HepG2 (cell line): Measurements from ENCODE around the gene LTC4S. TPM values are rescaled to one million over a fixed set of nuclear protein-coding genes. Genes with fewer than 3 reads are reported as not detected.
A peak's percentile ranks its signal among the peaks of the same experiment; 100 is the strongest.

Experiments used
- ATAC-seq: fragments of 200-7000 bp; cut with Tn5 transposase; 3 replicates; pipeline ENCODE4 v1.9.1; 2020; ENCODE audit warnings: mild to moderate bottlenecking, moderate library complexity
- BruUV-seq: library from RNA; stranded (reverse); fragments of 400-500 nt; replicated peaks from 2 replicates; lab custom pipeline; 2021; lab: Mats Ljungman, UMichigan
- CTCF ChIA-PET: fragments of 300-600 bp; formaldehyde crosslinking; extraction: SDS; loops from one replicate; lab custom pipeline; 2021; ENCODE audit warnings: low total read pairs, inconsistent platforms, low intra/inter-chr PET ratio; lab: Yijun Ruan, JAX
- POLR2A ChIA-PET: fragments of 350-600 bp; sonication (Branson Sonifier 250); formaldehyde crosslinking; loops from one replicate; lab custom pipeline; 2020; ENCODE audit warnings: antibody characterized with exemption, inconsistent platforms; lab: Yijun Ruan, JAX
- DNase-seq: peaks from one replicate; pipeline ENCODE4 v3.0.0-alpha.2; 2015; ENCODE audit warnings: low spot score
- FAIRE-seq: peaks from 3 replicates; lab custom pipeline; 2011; peaks lifted over from hg19 to GRCh38; lab: Jason Lieb, UNC
- H2AFZ ChIP-seq: one replicate; pipeline ENCODE4 v1.6.1; 2011; ENCODE audit warnings: low read length, inconsistent platforms
- H3K27ac ChIP-seq: fragments of 300-600 bp; 3 replicates; pipeline ENCODE4 v1.8.0; 2011; ENCODE audit warnings: mixed run types, mild to moderate bottlenecking, mixed read lengths, low read length, inconsistent platforms; ENCODE audit not compliant: insufficient read depth; ENCODE audit errors: extremely low read length
- H3K27me3 ChIP-seq, 2 experiments: fragments of 200-600 bp in 1 of 2; 2 replicates in 1 of 2; 3 replicates in 1 of 2; pipeline versions ENCODE4 v1.6.0 to v1.8.0; 2011; ENCODE audit warnings: low read length in 2 of 2, mild to moderate bottlenecking in 2 of 2, moderate library complexity in 2 of 2, inconsistent platforms in 1 of 2; ENCODE audit not compliant: insufficient read depth in 2 of 2, control insufficient read depth in 1 of 2
- H3K36me3 ChIP-seq, 2 experiments: fragments of 200-600 bp in 1 of 2; replicated peaks in 1 of 2; 2 replicates in 1 of 2; 3 replicates in 1 of 2; pipeline versions ENCODE4 v1.5.1 to v1.8.0; 2011; ENCODE audit warnings: low read length in 2 of 2, inconsistent platforms in 1 of 2; ENCODE audit not compliant: insufficient read depth in 2 of 2, control insufficient read depth in 1 of 2
- H3K4me1 ChIP-seq: 2 replicates; pipeline ENCODE4 v1.5.1; 2012; ENCODE audit warnings: low read length, inconsistent platforms; ENCODE audit not compliant: insufficient read depth
- H3K4me2 ChIP-seq: 2 replicates; pipeline ENCODE4 v1.6.0; 2011; ENCODE audit warnings: low read depth, low read length, inconsistent platforms
- H3K4me3 ChIP-seq, 3 experiments: fragments of 200-600 bp in 1 of 3; sonication (generic), shearing (Covaris generic) in 1 of 3; replicated peaks in 1 of 3; 2 replicates each; pipeline ENCODE4 v1.5.1; 2011 to 2016; ENCODE audit warnings: low read length in 3 of 3, inconsistent platforms in 2 of 3, low read depth in 2 of 3, mild to moderate bottlenecking in 2 of 3, control low read depth in 1 of 3, mixed read lengths in 1 of 3; ENCODE audit not compliant: insufficient read depth in 1 of 3
- H3K79me2 ChIP-seq: one replicate; pipeline ENCODE4 v1.6.1; 2011; ENCODE audit warnings: low read length, inconsistent platforms; ENCODE audit not compliant: insufficient read depth
- H3K9ac ChIP-seq: 2 replicates; pipeline ENCODE4 v1.6.0; 2011; ENCODE audit warnings: mild to moderate bottlenecking, low read depth, low read length, inconsistent platforms; ENCODE audit not compliant: insufficient read depth
- H3K9me3 ChIP-seq: 2 replicates; pipeline ENCODE4 v1.5.1; 2012; ENCODE audit warnings: mild to moderate bottlenecking, low read length
- H4K20me1 ChIP-seq: 2 replicates; pipeline ENCODE4 v1.6.0; 2011; ENCODE audit warnings: inconsistent platforms, mild to moderate bottlenecking, low read length, moderate library complexity; ENCODE audit not compliant: insufficient read depth
- AGO2 ChIP-seq: fragments of 200-400 bp; formaldehyde crosslinking; optimal IDR thresholded peaks from 2 replicates; pipeline ENCODE3; 2017; ENCODE audit warnings: mild to moderate bottlenecking, low read depth, low read length, moderate library complexity
- FOSL2 ChIP-seq: sonication (generic); formaldehyde crosslinking; IDR thresholded peaks from 2 replicates; pipeline ENCODE4 v1.4.0; 2020; ENCODE audit warnings: missing genetic modification reagents
- HMGA1 ChIP-seq: sonication (generic); formaldehyde crosslinking; conservative IDR thresholded peaks from 2 replicates; pipeline ENCODE4 v1.4.0; 2020; ENCODE audit warnings: missing genetic modification reagents
- HNF4A ChIP-seq: sonication (generic); formaldehyde crosslinking; IDR thresholded peaks from 2 replicates; pipeline ENCODE4 v1.4.0; 2020; ENCODE audit warnings: missing genetic modification reagents
- HNRNPL ChIP-seq: fragments of 200-400 bp; formaldehyde crosslinking; IDR thresholded peaks from 2 replicates; pipeline ENCODE4 v1.6.1; 2017; ENCODE audit warnings: mild to moderate bottlenecking, low read depth, low read length
- MYNN ChIP-seq: sonication (generic); formaldehyde crosslinking; IDR thresholded peaks from 2 replicates; pipeline ENCODE4 v1.4.0; 2020; ENCODE audit warnings: mild to moderate bottlenecking, low read depth, missing genetic modification reagents
- POLR2AphosphoS2 ChIP-seq: IDR thresholded peaks from 2 replicates; pipeline ENCODE4 v1.6.1; 2011; ENCODE audit warnings: low read depth, low read length, improper control_type of control experiment
- RBM22 ChIP-seq: fragments of 200-400 bp; formaldehyde crosslinking; optimal IDR thresholded peaks from 2 replicates; pipeline ENCODE3; 2017; ENCODE audit warnings: mild to moderate bottlenecking, low read length, moderate library complexity
- SP1 ChIP-seq, 2 experiments: fragments of 450-650 bp in 1 of 2; sonication (generic) in 1 of 2; formaldehyde crosslinking in 1 of 2; IDR thresholded peaks; 2 replicates each; pipeline versions ENCODE4 v1.4.0 to v1.6.1; 2016 to 2020; ENCODE audit warnings: missing genetic modification reagents in 1 of 2
- STAG1 ChIP-seq: sonication (generic); formaldehyde crosslinking; IDR thresholded peaks from 2 replicates; pipeline ENCODE4 v1.4.0; 2020; ENCODE audit warnings: missing genetic modification reagents
- U2AF2 ChIP-seq: fragments of 200-400 bp; formaldehyde crosslinking; IDR thresholded peaks from 2 replicates; pipeline ENCODE4 v1.6.1; 2017; ENCODE audit warnings: low read depth, mild to moderate bottlenecking, low read length
- ZBTB38 ChIP-seq: sonication (generic); formaldehyde crosslinking; IDR thresholded peaks from 2 replicates; pipeline ENCODE4 v1.5.1; 2020; ENCODE audit warnings: mild to moderate bottlenecking, missing genetic modification reagents
- ZNF138 ChIP-seq: sonication (generic); formaldehyde crosslinking; IDR thresholded peaks from 2 replicates; pipeline ENCODE4 v1.5.0; 2020; ENCODE audit warnings: mild to moderate bottlenecking, low read depth, missing genetic modification reagents
- ZNF432 ChIP-seq: sonication (generic); formaldehyde crosslinking; IDR thresholded peaks from 2 replicates; pipeline ENCODE4 v1.5.0; 2020; ENCODE audit warnings: missing genetic modification reagents, mild to moderate bottlenecking, borderline replicate concordance
- ZNF652 ChIP-seq: IDR thresholded peaks from 2 replicates; pipeline ENCODE4 v1.6.1; 2016; ENCODE audit warnings: low read depth, borderline replicate concordance
- ZNF703 ChIP-seq: sonication (generic); formaldehyde crosslinking; IDR thresholded peaks from 2 replicates; pipeline ENCODE4 v1.5.1; 2020; ENCODE audit warnings: missing genetic modification reagents, mild to moderate bottlenecking, moderate library complexity, borderline replicate concordance
- ZNF83 ChIP-seq: sonication (generic); formaldehyde crosslinking; IDR thresholded peaks from 2 replicates; pipeline ENCODE4 v1.4.0; 2020; ENCODE audit warnings: missing genetic modification reagents, mild to moderate bottlenecking, borderline replicate concordance
- WGBS: methylation state at CpG from one replicate; pipeline ENCODE4 v1.1.6; 2017; ENCODE audit warnings: low lambda C conversion rate; 5-methylcytosine and 5-hydroxymethylcytosine counted together
- in situ Hi-C: cut with HindIII; loops from 2 replicates; pipeline ENCODE4 v1.10.0; 2017; ENCODE audit warnings: low pct_unique_long_range_greater_than_20kb; ENCODE audit not compliant: extremely low pct_ligation_motif_present
- intact Hi-C: fragments of 100-400 bp; cut with micrococcal nuclease; formaldehyde crosslinking; loops from one replicate; pipeline ENCODE4 v1.10.0; 2022; ENCODE audit not compliant: unreplicated experiment
- polyA plus RNA-seq, 8 experiments: library from polyadenylated mRNA; depleted of rRNA in 3 of 8; stranded (reverse) in 7 of 8; unstranded in 1 of 8; fragments of >200 nt; fragmentation: Illumina TruSeq in 4 of 8; extraction: Trizol in 4 of 8; gene quantifications; 2 replicates each; pipeline versions ENCODE4 v1.2.1 to v1.2.3, GENCODE V29; 2011 to 2016; ENCODE audit warnings: low read depth in 4 of 8, missing spikeins in 1 of 8, mixed read lengths in 1 of 8; ENCODE audit not compliant: insufficient read depth in 1 of 8
- total RNA-seq, 5 experiments: library from RNA; depleted of rRNA; stranded (reverse); fragments of >200 nt; fragmentation: Illumina TruSeq; extraction: Trizol; gene quantifications; 2 replicates each; pipeline ENCODE4 v1.2.3, GENCODE V29; 2016; ENCODE audit warnings: low read depth in 1 of 5
- TF ChIP-seq, protein P1 (sequence below): sonication (generic); formaldehyde crosslinking; IDR thresholded peaks from 2 replicates; pipeline ENCODE4 v1.8.0; 2022; ENCODE audit warnings: mild to moderate bottlenecking, missing genetic modification reagents, borderline replicate concordance
- TF ChIP-seq, protein P2 (sequence below): sonication (generic); formaldehyde crosslinking; IDR thresholded peaks from 2 replicates; pipeline ENCODE4 v1.5.0; 2020; ENCODE audit warnings: mild to moderate bottlenecking, missing genetic modification reagents, moderate library complexity
- TF ChIP-seq, protein P3 (sequence below): sonication (generic); formaldehyde crosslinking; IDR thresholded peaks from 2 replicates; pipeline ENCODE4 v1.4.0; 2020; ENCODE audit warnings: low read depth, mild to moderate bottlenecking, missing genetic modification reagents
- TF ChIP-seq, protein P4 (sequence below): sonication (generic); formaldehyde crosslinking; IDR thresholded peaks from 2 replicates; pipeline ENCODE4 v1.5.0; 2020; ENCODE audit warnings: missing genetic modification reagents

LTC4S gene
- total and polyA plus RNA-seq, 2 of the 13 experiments (the other 11 are each of a cell fraction or from before 2014, with no cell fraction given), result 0.35 TPM; not detected in 1

DNA sequence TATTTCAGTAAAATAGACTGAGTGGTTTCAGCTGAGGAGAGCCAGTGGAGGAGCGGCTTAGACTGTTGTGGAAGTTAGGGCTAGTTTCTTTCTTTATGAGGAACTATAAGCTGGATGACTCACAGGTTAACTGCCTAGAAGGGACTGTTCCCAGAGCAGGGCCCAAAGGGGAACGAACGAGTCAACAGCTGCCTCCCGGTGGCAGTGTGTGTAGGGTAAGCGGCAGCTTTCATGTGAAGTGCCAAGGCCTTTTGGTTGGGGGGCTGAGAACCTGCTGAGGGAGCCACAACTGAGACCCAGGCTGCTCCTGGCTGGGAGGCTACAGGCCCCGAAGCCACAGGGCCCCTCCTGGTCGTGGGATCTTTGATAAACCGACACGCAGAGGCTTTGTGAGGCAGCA, 33.9 kb downstream of the LTC4S start:
- no peak for ATAC-seq
- TF ChIP-seq MYNN (CRISPR knock-in tag) (no peak), ZNF432 (CRISPR knock-in tag) (no peak), HNRNPL (0 out of 2 replicates have a peak, but pooled peaks have one; percentile 11), STAG1 (no peak), ZNF703 (no peak), SP1 (IDR thresholded peaks at IDR 0.05) (no peak), SP1 (CRISPR knock-in tag; IDR thresholded peaks at IDR 0.05) (no peak), FOSL2 (CRISPR knock-in tag) (peak; percentile 61), U2AF2 (no peak), RBM22 (peak; percentile 77), AGO2 (peak; percentile 87), ZBTB38 (CRISPR knock-in tag) (peak; percentile 63; the same call in 1 of the 2 replicates), ZNF83 (CRISPR knock-in tag) (no peak), HMGA1 (CRISPR knock-in tag) (no peak), HNF4A (CRISPR knock-in tag) (no peak), POLR2AphosphoS2 (0 out of 2 replicates have a peak, but pooled peaks have one; percentile 51), ZNF138 (CRISPR knock-in tag) (no peak), ZNF652 (CRISPR knock-in tag) (no peak)
- TF ChIP-seq, protein P1, sequence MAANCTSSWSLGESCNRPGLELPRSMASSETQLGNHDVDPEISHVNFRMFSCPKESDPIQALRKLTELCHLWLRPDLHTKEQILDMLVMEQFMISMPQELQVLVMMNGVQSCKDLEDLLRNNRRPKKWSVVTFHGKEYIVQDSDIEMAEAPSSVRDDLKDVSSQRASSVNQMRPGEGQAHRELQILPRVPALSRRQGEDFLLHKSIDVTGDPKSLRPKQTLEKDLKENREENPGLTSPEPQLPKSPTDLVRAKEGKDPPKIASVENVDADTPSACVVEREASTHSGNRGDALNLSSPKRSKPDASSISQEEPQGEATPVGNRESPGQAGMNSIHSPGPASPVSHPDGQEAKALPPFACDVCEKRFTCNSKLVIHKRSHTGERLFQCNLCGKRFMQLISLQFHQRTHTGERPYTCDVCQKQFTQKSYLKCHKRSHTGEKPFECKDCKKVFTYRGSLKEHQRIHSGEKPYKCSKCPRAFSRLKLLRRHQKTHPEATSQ (CRISPR knock-in tag), result no peak
- TF ChIP-seq, protein P2, sequence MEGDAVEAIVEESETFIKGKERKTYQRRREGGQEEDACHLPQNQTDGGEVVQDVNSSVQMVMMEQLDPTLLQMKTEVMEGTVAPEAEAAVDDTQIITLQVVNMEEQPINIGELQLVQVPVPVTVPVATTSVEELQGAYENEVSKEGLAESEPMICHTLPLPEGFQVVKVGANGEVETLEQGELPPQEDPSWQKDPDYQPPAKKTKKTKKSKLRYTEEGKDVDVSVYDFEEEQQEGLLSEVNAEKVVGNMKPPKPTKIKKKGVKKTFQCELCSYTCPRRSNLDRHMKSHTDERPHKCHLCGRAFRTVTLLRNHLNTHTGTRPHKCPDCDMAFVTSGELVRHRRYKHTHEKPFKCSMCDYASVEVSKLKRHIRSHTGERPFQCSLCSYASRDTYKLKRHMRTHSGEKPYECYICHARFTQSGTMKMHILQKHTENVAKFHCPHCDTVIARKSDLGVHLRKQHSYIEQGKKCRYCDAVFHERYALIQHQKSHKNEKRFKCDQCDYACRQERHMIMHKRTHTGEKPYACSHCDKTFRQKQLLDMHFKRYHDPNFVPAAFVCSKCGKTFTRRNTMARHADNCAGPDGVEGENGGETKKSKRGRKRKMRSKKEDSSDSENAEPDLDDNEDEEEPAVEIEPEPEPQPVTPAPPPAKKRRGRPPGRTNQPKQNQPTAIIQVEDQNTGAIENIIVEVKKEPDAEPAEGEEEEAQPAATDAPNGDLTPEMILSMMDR (CRISPR knock-in tag), result 0 out of 2 replicates have a peak, but pooled peaks have one; percentile 7
- TF ChIP-seq, protein P3, sequence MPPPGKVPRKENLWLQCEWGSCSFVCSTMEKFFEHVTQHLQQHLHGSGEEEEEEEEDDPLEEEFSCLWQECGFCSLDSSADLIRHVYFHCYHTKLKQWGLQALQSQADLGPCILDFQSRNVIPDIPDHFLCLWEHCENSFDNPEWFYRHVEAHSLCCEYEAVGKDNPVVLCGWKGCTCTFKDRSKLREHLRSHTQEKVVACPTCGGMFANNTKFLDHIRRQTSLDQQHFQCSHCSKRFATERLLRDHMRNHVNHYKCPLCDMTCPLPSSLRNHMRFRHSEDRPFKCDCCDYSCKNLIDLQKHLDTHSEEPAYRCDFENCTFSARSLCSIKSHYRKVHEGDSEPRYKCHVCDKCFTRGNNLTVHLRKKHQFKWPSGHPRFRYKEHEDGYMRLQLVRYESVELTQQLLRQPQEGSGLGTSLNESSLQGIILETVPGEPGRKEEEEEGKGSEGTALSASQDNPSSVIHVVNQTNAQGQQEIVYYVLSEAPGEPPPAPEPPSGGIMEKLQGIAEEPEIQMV (CRISPR knock-in tag), result no peak
- TF ChIP-seq, protein P4, sequence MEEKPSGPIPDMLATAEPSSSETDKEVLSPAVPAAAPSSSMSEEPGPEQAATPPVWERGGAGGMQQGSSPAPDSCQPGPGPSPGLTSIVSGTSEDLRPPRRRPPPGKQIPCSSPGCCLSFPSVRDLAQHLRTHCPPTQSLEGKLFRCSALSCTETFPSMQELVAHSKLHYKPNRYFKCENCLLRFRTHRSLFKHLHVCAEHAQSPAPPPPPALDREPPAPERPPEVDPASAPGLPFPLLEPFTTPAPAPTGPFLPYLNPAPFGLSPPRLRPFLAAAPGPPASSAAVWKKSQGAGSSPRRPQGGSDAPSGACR (CRISPR knock-in tag), result no peak

More for the DNA sequence above, 33.9 kb downstream of the LTC4S start:
- no peak for FAIRE-seq
- Histone ChIP-seq H3K4me2 (no peak overlapping the region), H3K27me3 (no peaks in the 10 kb centered on the region), H4K20me1 (peaks cover 45% of the 10 kb centered on the region), H3K9me3 (no peaks in the 10 kb centered on the region), H3K36me3 (peaks cover 37 to 80% of the 10 kb centered on the region in 2 experiments), H3K4me1 (peaks cover 76% of the 10 kb centered on the region), H3K27ac (peak overlapping the region; percentile 38), H3K4me3 (no peak overlapping the region), H3K79me2 (peaks cover 27% of the 10 kb centered on the region), H3K9ac (no peak overlapping the region), H2AFZ (no peak overlapping the region)
- in situ Hi-C loops, result no loop called here
- no peak for DNase-seq
- intact Hi-C loops, result loop anchor here (2.0 kb wide), 1 partner anchor 23 kb away; no protein-coding TSS in a partner anchor
- ChIA-PET CTCF (no interaction called here), POLR2A (interaction anchor here (0.8 to 1.1 kb wide), 2 partner anchors 22 to 26 kb away, joined by 3 to 4 read pairs; no protein-coding TSS in a partner anchor)
- no TSS peak for BruUV-seq
- 94% methylated on average over 8 of the region's 9 CpGs for WGBS
